ENCODE data around the gene BPIFB6.

BPIFB6 gene

DNA sequence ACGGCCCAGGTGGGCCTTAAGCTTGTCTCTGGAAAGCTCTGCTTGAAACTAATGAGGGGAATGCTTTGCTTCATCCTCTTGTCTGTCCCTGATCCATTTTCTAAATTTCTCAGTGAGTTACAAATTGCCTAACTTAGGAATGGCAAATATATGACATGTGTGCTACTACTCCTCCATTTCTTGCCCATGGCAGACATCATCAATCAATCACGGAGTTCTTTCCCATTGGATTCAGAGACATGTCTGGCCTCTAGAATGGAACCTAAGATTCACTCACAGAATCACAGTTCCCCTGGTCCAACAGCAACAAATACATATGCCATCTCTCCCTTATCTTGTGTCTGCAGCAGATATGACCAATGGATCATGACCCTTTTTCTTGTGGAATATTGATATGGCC lies 41.4 kb downstream of the BPIFB6 start:
- Histone ChIP-seq H3K36me3 (ENCODE audit: insufficient read depth, low read length) (no peaks in the 10 kb centered on the region), H3K9me2 (replicated peaks; ENCODE audit: low read depth, low read length) (no peaks in the 10 kb centered on the region)

DNA sequence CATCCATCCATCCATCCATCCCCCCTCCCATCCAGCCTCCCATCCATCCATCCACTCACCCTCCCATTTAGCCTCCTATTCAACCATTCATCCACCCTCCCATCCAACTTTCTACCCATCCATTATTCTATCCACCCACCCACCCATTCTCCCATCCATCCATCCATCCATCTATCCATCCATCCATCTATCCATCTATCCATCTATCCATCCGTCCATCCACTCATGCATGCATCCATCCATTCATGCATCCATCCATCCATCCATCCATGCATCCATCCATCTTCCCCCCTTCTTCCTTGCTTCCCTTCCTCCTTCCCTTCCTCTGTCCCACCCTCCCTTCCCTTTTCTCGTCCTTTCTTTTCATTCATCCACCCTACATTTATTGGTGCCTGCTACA lies 43.2 kb downstream of the BPIFB6 start:
- no peaks in the 10 kb centered on the region for H3F3A ChIP-seq (ENCODE audit: low read depth)
- H3K27me3 ChIP-seq (ENCODE audit: insufficient read depth, low read length, poor library complexity, severe bottlenecking) = no peaks in the 10 kb centered on the region
- TF ChIP-seq, protein P1, sequence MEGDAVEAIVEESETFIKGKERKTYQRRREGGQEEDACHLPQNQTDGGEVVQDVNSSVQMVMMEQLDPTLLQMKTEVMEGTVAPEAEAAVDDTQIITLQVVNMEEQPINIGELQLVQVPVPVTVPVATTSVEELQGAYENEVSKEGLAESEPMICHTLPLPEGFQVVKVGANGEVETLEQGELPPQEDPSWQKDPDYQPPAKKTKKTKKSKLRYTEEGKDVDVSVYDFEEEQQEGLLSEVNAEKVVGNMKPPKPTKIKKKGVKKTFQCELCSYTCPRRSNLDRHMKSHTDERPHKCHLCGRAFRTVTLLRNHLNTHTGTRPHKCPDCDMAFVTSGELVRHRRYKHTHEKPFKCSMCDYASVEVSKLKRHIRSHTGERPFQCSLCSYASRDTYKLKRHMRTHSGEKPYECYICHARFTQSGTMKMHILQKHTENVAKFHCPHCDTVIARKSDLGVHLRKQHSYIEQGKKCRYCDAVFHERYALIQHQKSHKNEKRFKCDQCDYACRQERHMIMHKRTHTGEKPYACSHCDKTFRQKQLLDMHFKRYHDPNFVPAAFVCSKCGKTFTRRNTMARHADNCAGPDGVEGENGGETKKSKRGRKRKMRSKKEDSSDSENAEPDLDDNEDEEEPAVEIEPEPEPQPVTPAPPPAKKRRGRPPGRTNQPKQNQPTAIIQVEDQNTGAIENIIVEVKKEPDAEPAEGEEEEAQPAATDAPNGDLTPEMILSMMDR (conservative IDR thresholded peaks at IDR 0.05; ENCODE audit: low read length) = no peak
- no peak for TF ChIP-seq EZH2phosphoT487 (IDR thresholded peaks at IDR 0.05; ENCODE audit: borderline replicate concordance)
- no peaks in the 10 kb centered on the region for H3K9me3 ChIP-seq (ENCODE audit: insufficient read depth, low read depth, low read length)
- H3K4me3 ChIP-seq (ENCODE audit: low read length, poor library complexity, severe bottlenecking) = no peak overlapping the region
- no peaks in the 10 kb centered on the region for H4K20me1 ChIP-seq (ENCODE audit: insufficient read depth, low read length, poor library complexity, severe bottlenecking)
- no peaks in the 10 kb centered on the region for H3K36me3 ChIP-seq (ENCODE audit: insufficient read depth, low read length)
- no peaks in the 10 kb centered on the region for H3K9me2 ChIP-seq (replicated peaks; ENCODE audit: low read depth, low read length)
- H3K9ac ChIP-seq (ENCODE audit: low read depth, low read length, poor library complexity, severe bottlenecking) = no peak overlapping the region
- no peaks in the 10 kb centered on the region for H3K79me2 ChIP-seq (ENCODE audit: insufficient read depth, low read length)
- no peak overlapping the region for H3K4me2 ChIP-seq (ENCODE audit: low read depth, low read length, poor library complexity, severe bottlenecking)
- H2AFZ ChIP-seq (ENCODE audit: low read length) = no peak overlapping the region
- H3K4me1 ChIP-seq (ENCODE audit: insufficient read depth, low read length, poor library complexity, severe bottlenecking) = no peaks in the 10 kb centered on the region

More for the DNA sequence above, 41.4 kb downstream of the BPIFB6 start:
- no peaks in the 10 kb centered on the region for H3K27me3 ChIP-seq (ENCODE audit: insufficient read depth, low read length, poor library complexity, severe bottlenecking)
- peaks cover 4% of the 10 kb centered on the region for H3K4me1 ChIP-seq (ENCODE audit: insufficient read depth, low read length, poor library complexity, severe bottlenecking)
- H4K20me1 ChIP-seq (ENCODE audit: insufficient read depth, low read length, poor library complexity, severe bottlenecking) = no peaks in the 10 kb centered on the region
- no peak overlapping the region for H3K4me3 ChIP-seq (ENCODE audit: low read length, poor library complexity, severe bottlenecking)
- H3K9ac ChIP-seq (ENCODE audit: low read depth, low read length, poor library complexity, severe bottlenecking) = no peak overlapping the region
- H3K79me2 ChIP-seq (ENCODE audit: insufficient read depth, low read length) = no peaks in the 10 kb centered on the region
- H3K4me2 ChIP-seq (ENCODE audit: low read depth, low read length, poor library complexity, severe bottlenecking) = no peak overlapping the region
- no peak overlapping the region for H2AFZ ChIP-seq (ENCODE audit: low read length)
- H3F3A ChIP-seq (ENCODE audit: low read depth) = no peaks in the 10 kb centered on the region
- TF ChIP-seq, protein P1 (conservative IDR thresholded peaks at IDR 0.05; ENCODE audit: low read length) = no peak
- TF ChIP-seq EZH2phosphoT487 (IDR thresholded peaks at IDR 0.05; ENCODE audit: borderline replicate concordance) = no peak
- H3K9me3 ChIP-seq (ENCODE audit: insufficient read depth, low read depth, low read length) = no peaks in the 10 kb centered on the region

DNA sequence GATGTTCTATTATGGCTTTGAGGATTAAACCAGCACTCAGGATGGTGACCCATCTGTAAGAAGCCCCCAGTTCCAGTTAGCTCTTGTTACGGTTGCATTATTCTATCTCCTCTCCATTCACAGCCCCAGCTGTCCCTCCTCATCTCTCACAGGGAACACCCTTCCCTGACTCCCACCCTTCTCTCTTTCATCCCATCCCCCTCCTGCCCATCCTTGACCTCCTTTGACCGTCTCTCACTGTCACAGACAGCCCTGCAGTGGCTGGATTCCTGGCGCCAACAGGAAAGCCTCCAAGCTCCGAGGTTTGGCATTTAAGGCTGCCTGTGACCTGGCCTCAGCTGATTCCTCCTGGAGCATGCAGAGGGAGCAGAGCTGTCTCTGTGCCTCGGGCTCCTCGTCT lies 43.8 kb downstream of the BPIFB6 start:
- Histone ChIP-seq H3K4me3 (ENCODE audit: low read length, poor library complexity, severe bottlenecking) (no peak overlapping the region), H4K20me1 (ENCODE audit: insufficient read depth, low read length, poor library complexity, severe bottlenecking) (no peaks in the 10 kb centered on the region), H2AFZ (ENCODE audit: low read length) (no peak overlapping the region), H3K9me3 (ENCODE audit: insufficient read depth, low read depth, low read length) (no peaks in the 10 kb centered on the region), H3K9me2 (replicated peaks; ENCODE audit: low read depth, low read length) (no peaks in the 10 kb centered on the region), H3K9ac (ENCODE audit: low read depth, low read length, poor library complexity, severe bottlenecking) (no peak overlapping the region), H3K36me3 (ENCODE audit: insufficient read depth, low read length) (no peaks in the 10 kb centered on the region), H3K27me3 (ENCODE audit: insufficient read depth, low read length, poor library complexity, severe bottlenecking) (no peaks in the 10 kb centered on the region), H3K4me1 (ENCODE audit: insufficient read depth, low read length, poor library complexity, severe bottlenecking) (no peaks in the 10 kb centered on the region), H3K4me2 (ENCODE audit: low read depth, low read length, poor library complexity, severe bottlenecking) (no peak overlapping the region), H3F3A (ENCODE audit: low read depth) (no peaks in the 10 kb centered on the region), H3K79me2 (ENCODE audit: insufficient read depth, low read length) (no peaks in the 10 kb centered on the region)
- no peak for TF ChIP-seq EZH2phosphoT487 (IDR thresholded peaks at IDR 0.05; ENCODE audit: borderline replicate concordance)
- TF ChIP-seq, protein P1 (conservative IDR thresholded peaks at IDR 0.05; ENCODE audit: low read length) = no peak

All from Loucy (cell line).